Tibial artery (tissue), 4 donors: Measurements from ENCODE around the gene PTPRN2.

Experiments used
- DNase-seq, 2 donors: peaks; one replicate each; pipeline ENCODE4 v3.0.0-alpha.2; 2019
- H3K27ac ChIP-seq, 2 donors: fragments of 200-600 bp; sonication (generic) in 1 of 2; 1 replicate in 1 of 2; 2 replicates in 1 of 2; pipeline ENCODE4 v1.5.1; 2018 to 2019; ENCODE audit warnings: mild to moderate bottlenecking in 1 of 2
- H3K27me3 ChIP-seq, 2 donors: fragments of 200-600 bp; sonication (generic) in 1 of 2; one replicate each; pipeline versions ENCODE4 v1.5.1 to v1.6.0; 2016 to 2019
- H3K36me3 ChIP-seq, 3 donors: fragments of 200-600 bp; sonication (generic) in 2 of 3; one replicate each; pipeline ENCODE4 v1.5.1; 2016 to 2019; ENCODE audit warnings: mild to moderate bottlenecking in 2 of 3
- H3K4me1 ChIP-seq, 4 donors: fragments of 200-600 bp; sonication (generic) in 2 of 4; 1 replicate in 3 of 4; 2 replicates in 1 of 4; pipeline ENCODE4 v1.5.1; 2016 to 2019
- H3K4me3 ChIP-seq, 2 donors: fragments of 200-600 bp; sonication (generic) in 1 of 2; 1 replicate in 1 of 2; 2 replicates in 1 of 2; pipeline ENCODE4 v1.5.1; 2018 to 2019; ENCODE audit warnings: mild to moderate bottlenecking in 2 of 2
- H3K9me3 ChIP-seq, 3 donors: fragments of 200-600 bp; sonication (generic) in 1 of 3; one replicate each; pipeline ENCODE4 v1.5.1; 2016 to 2019
- intact Hi-C: fragments of 100-400 bp; cut with DNase I; formaldehyde crosslinking; loops from one replicate; pipeline ENCODE4 v1.15.0; 2023; ENCODE audit warnings: low total_unique reads
- TF ChIP-seq, protein P1 (sequence below), 2 experiments: fragments of 200-600 bp in 1 of 2; fragments of 450-650 bp in 1 of 2; IDR thresholded peaks; one replicate each; pipeline ENCODE4 v1.5.1; 2017 to 2019; ENCODE audit warnings: antibody characterized with exemption in 2 of 2, mild to moderate bottlenecking in 1 of 2, moderate library complexity in 1 of 2

PTPRN2 gene

GRCh38 chr7:157662110-157662791 lies 925.4 kb downstream of the PTPRN2 start:
- H3K36me3 ChIP-seq: no peaks in the 10 kb centered on the region
- H3K9me3 ChIP-seq: no peaks in the 10 kb centered on the region
- no peak overlapping the region for H3K27ac ChIP-seq
- TF ChIP-seq, protein P1, sequence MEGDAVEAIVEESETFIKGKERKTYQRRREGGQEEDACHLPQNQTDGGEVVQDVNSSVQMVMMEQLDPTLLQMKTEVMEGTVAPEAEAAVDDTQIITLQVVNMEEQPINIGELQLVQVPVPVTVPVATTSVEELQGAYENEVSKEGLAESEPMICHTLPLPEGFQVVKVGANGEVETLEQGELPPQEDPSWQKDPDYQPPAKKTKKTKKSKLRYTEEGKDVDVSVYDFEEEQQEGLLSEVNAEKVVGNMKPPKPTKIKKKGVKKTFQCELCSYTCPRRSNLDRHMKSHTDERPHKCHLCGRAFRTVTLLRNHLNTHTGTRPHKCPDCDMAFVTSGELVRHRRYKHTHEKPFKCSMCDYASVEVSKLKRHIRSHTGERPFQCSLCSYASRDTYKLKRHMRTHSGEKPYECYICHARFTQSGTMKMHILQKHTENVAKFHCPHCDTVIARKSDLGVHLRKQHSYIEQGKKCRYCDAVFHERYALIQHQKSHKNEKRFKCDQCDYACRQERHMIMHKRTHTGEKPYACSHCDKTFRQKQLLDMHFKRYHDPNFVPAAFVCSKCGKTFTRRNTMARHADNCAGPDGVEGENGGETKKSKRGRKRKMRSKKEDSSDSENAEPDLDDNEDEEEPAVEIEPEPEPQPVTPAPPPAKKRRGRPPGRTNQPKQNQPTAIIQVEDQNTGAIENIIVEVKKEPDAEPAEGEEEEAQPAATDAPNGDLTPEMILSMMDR (IDR thresholded peaks at IDR 0.05): no peak
- no peak overlapping the region for H3K4me3 ChIP-seq
- peak in 1 of 2 donors; percentile 45 for DNase-seq
- H3K27me3 ChIP-seq: peaks cover 0 to 27% of the 10 kb centered on the region in 2 donors
- no peaks in the 10 kb centered on the region for H3K4me1 ChIP-seq
- intact Hi-C loops: no loop called here

DNA sequence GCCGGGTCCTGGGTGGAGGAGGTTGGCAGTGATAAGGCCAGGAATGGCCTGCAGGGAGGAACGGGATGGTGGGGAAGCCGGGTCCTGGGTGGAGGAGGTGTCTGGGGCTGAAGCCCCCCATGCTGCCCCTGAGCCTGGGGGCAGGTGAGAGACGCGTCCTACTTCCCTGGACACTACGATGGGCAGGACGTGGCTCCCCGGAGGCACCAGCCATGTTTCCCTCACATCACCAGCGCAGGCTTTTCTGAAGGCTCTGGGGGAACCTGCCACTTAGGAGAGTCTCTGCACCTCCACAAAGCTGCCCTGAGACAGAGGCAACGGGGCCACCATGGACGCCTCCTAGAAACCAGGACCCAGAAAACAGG lies 926.0 kb downstream of the PTPRN2 start:
- intact Hi-C loops: no loop called here
- peaks cover 0 to 26% of the 10 kb centered on the region in 2 donors for H3K27me3 ChIP-seq
- no peaks in the 10 kb centered on the region for H3K36me3 ChIP-seq
- no peak overlapping the region for H3K27ac ChIP-seq
- DNase-seq: peak in 1 of 2 donors; percentile 51
- H3K4me1 ChIP-seq: no peaks in the 10 kb centered on the region
- no peak overlapping the region for H3K4me3 ChIP-seq
- no peaks in the 10 kb centered on the region for H3K9me3 ChIP-seq
- TF ChIP-seq, protein P1 (IDR thresholded peaks at IDR 0.05): no peak

- Histone ChIP-seq H3K4me1 (no peaks in the 10 kb centered on the region), H3K36me3 (no peaks in the 10 kb centered on the region), H3K27ac (no peak overlapping the region), H3K4me3 (no peak overlapping the region), H3K27me3 (peaks cover 0 to 26% of the 10 kb centered on the region in 2 donors), H3K9me3 (no peaks in the 10 kb centered on the region)
- TF ChIP-seq, protein P1 (IDR thresholded peaks at IDR 0.05): no peak
- intact Hi-C loops: no loop called here
- peak in 1 of 2 donors; percentile 49 for DNase-seq
Measured at GRCh38 chr7:157660971-157661610, 926.5 kb downstream of the PTPRN2 start.

- peak in 1 of 2 donors; percentile 39 for DNase-seq
- Histone ChIP-seq H3K9me3 (no peaks in the 10 kb centered on the region), H3K4me1 (no peaks in the 10 kb centered on the region), H3K27me3 (peaks cover 0 to 26% of the 10 kb centered on the region in 2 donors), H3K4me3 (no peak overlapping the region), H3K27ac (no peak overlapping the region), H3K36me3 (no peaks in the 10 kb centered on the region)
- TF ChIP-seq, protein P1 (IDR thresholded peaks at IDR 0.05): no peak
- intact Hi-C loops: no loop called here
Measured at GRCh38 chr7:157658851-157659412, 928.7 kb downstream of the PTPRN2 start.

DNA sequence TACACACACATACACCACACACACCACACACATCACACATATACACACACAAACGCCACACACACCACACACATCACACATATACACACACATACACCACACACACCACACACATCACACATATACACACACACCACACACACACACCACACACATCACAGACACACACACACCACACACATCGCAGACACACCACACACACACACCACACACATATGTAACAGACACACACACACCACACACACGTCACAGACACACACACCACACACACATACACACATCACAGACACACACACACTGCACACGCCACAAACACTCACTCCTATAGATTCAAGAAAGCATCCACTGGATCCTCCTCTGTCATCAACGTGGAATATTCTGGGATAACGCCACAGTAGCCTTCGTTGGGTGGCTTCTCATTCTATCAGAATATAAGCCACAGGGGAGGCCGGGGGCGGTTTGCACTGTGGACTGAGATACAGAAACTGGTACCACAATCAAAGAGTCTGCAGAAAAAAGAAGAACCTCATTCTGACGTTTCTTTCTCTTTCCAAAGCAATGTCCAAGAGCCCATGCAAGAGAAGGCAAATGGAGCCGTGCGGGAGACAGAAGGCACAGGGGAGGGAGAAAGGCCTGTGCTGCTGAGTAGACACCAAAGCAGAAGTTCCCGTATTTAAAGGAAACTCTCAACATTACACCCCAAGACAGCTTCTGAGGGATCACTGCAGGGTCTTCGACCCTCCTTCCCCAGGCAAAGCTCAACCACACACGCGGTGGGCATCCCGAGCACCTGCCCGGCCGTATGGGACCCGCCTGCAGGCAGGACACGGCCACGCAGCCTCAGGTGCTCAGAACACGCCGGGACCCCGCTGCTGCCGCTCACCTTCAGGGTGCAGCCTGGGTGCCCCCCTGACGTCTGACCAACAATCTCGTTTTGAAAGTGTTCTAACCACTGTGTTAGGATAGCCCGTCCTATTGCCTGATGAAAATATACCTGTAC lies 929.6 kb downstream of the PTPRN2 start:
- Histone ChIP-seq H3K27ac (no peak overlapping the region), H3K4me1 (no peaks in the 10 kb centered on the region), H3K4me3 (no peak overlapping the region), H3K36me3 (no peaks in the 10 kb centered on the region), H3K9me3 (no peaks in the 10 kb centered on the region), H3K27me3 (peaks cover 0 to 21% of the 10 kb centered on the region in 2 donors)
- intact Hi-C loops: no loop called here
- TF ChIP-seq, protein P1 (IDR thresholded peaks at IDR 0.05): no peak
- DNase-seq: peak in 1 of 2 donors; percentile 43
